SK-N-SH treated with all-trans-retinoic acid at 6 μM for 48 hours (cell line): ENCODE results near the gene SLC9A7.
"Not testable (repeated sequence)": the region's sequence is repeated elsewhere in the genome, so short reads cannot be mapped to it uniquely, and the experiment has no call there.

ENCODE experiments used
- ATAC-seq: fragments of 200-7000 bp; cut with Tn5 transposase; 3 replicates; pipeline ENCODE4 v1.9.1; 2020; ENCODE audit warnings: mild to moderate bottlenecking, moderate library complexity
- ARNTL ChIP-seq: fragments of 450-650 bp; formaldehyde crosslinking; IDR thresholded peaks from 2 replicates; pipeline ENCODE4 v1.5.0; 2020; ENCODE audit warnings: low read depth, mild to moderate bottlenecking, moderate library complexity, borderline replicate concordance
- BACH2 ChIP-seq: fragments of 250-450 bp; sonication (Bioruptor Pico); IDR thresholded peaks from 2 replicates; pipeline ENCODE4 v1.9.0; 2021; ENCODE audit warnings: mild to moderate bottlenecking, borderline replicate concordance
- CSDC2 ChIP-seq: fragments of 250-450 bp; sonication (Bioruptor Pico); IDR thresholded peaks from 2 replicates; pipeline ENCODE4 v1.5.0; 2020; ENCODE audit warnings: mild to moderate bottlenecking, moderate library complexity
- CSRNP3 ChIP-seq: fragments of 250-450 bp; sonication (Bioruptor Pico); IDR thresholded peaks from 2 replicates; pipeline ENCODE4 v1.5.1; 2021; ENCODE audit warnings: mild to moderate bottlenecking, moderate library complexity
- ESRRG ChIP-seq: fragments of 250-450 bp; sonication (Bioruptor Pico); IDR thresholded peaks from 2 replicates; pipeline ENCODE4 v1.6.1; 2021; ENCODE audit warnings: mild to moderate bottlenecking
- GLIS3 ChIP-seq: fragments of 250-450 bp; sonication (Bioruptor Pico); IDR thresholded peaks from 2 replicates; pipeline ENCODE4 v1.5.0; 2020; ENCODE audit warnings: mild to moderate bottlenecking, moderate library complexity
- ISL1 ChIP-seq: fragments of 250-450 bp; sonication (Bioruptor Pico); IDR thresholded peaks from 2 replicates; pipeline ENCODE4 v2.1.2; 2022; ENCODE audit warnings: mild to moderate bottlenecking, moderate library complexity
- POU6F1 ChIP-seq: fragments of 250-450 bp; sonication (Bioruptor Pico); IDR thresholded peaks from 2 replicates; pipeline ENCODE4 v1.8.0; 2021; ENCODE audit warnings: low read depth, mild to moderate bottlenecking, moderate library complexity, borderline replicate concordance
- RARB ChIP-seq: fragments of 250-450 bp; sonication (Bioruptor Pico); IDR thresholded peaks from 2 replicates; pipeline ENCODE4 v1.8.0; 2021; ENCODE audit warnings: mild to moderate bottlenecking, moderate library complexity
- SNAI2 ChIP-seq: fragments of 250-450 bp; sonication (Bioruptor Pico); IDR thresholded peaks from 2 replicates; pipeline ENCODE4 v1.5.0; 2020; ENCODE audit warnings: mild to moderate bottlenecking, moderate library complexity
- TCF4 ChIP-seq: fragments of 250-450 bp; sonication (Bioruptor Pico); IDR thresholded peaks from 2 replicates; pipeline ENCODE4 v1.8.0; 2021; ENCODE audit warnings: mild to moderate bottlenecking, moderate library complexity, borderline replicate concordance
- TOX ChIP-seq: fragments of 250-450 bp; sonication (Bioruptor Pico); IDR thresholded peaks from 2 replicates; pipeline ENCODE4 v1.8.0; 2021; ENCODE audit warnings: mild to moderate bottlenecking, moderate library complexity, borderline replicate concordance
- TSHZ2 ChIP-seq: fragments of 250-450 bp; sonication (Bioruptor Pico); IDR thresholded peaks from 2 replicates; pipeline ENCODE4 v1.5.0; 2020; ENCODE audit warnings: mild to moderate bottlenecking, moderate library complexity
- ZC3H10 ChIP-seq: fragments of 250-450 bp; sonication (Bioruptor Pico); IDR thresholded peaks from 2 replicates; pipeline ENCODE4 v1.5.1; 2021; ENCODE audit warnings: mild to moderate bottlenecking, moderate library complexity
- ZFP3 ChIP-seq: fragments of 250-450 bp; sonication (Bioruptor Pico); IDR thresholded peaks from 2 replicates; pipeline ENCODE4 v1.5.0; 2020; ENCODE audit warnings: mild to moderate bottlenecking, moderate library complexity
- ZFP30 ChIP-seq: fragments of 450-650 bp; formaldehyde crosslinking; IDR thresholded peaks from 2 replicates; pipeline ENCODE4 v1.5.0; 2022; ENCODE audit warnings: mild to moderate bottlenecking, moderate library complexity
- ZNF565 ChIP-seq: fragments of 450-650 bp; formaldehyde crosslinking; conservative IDR thresholded peaks from 2 replicates; pipeline ENCODE4 v1.5.0; 2020; ENCODE audit warnings: low read depth, mild to moderate bottlenecking, moderate library complexity
- ZNF70 ChIP-seq: fragments of 450-650 bp; formaldehyde crosslinking; IDR thresholded peaks from 2 replicates; pipeline ENCODE4 v1.5.0; 2020; ENCODE audit warnings: mild to moderate bottlenecking, moderate library complexity
- ZNF8 ChIP-seq: fragments of 450-650 bp; formaldehyde crosslinking; IDR thresholded peaks from 2 replicates; pipeline ENCODE4 v1.5.0; 2020; ENCODE audit warnings: mild to moderate bottlenecking, moderate library complexity
- TF ChIP-seq, protein P1 (sequence below): fragments of 250-450 bp; sonication (Bioruptor Pico); IDR thresholded peaks from 2 replicates; pipeline ENCODE4 v1.8.0; 2020; ENCODE audit warnings: mild to moderate bottlenecking, moderate library complexity, borderline replicate concordance

Gene SLC9A7

DNA sequence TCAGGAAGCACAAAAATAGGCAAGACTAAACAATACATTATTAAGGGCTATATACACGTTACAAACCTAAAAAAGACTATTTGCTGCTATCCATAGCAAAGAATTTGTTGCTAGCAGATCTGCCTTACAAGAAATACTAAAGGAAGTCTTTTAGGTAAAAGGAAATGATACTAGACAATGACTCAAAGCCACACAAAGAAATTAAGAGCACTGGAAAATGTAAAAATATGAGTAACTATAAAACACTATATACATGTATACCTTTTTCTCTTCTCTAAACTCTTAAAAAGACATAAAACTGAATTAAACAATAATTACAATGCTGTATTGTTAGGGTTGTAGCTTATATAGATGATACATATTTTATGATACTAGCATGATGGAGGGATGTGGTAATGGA, 25.7 kb downstream of the SLC9A7 start:
- ATAC-seq, result no peak
- TF ChIP-seq ZNF70 (no peak), ZFP3 (CRISPR knock-in tag) (no peak), ZC3H10 (no peak), CSDC2 (no peak)

DNA sequence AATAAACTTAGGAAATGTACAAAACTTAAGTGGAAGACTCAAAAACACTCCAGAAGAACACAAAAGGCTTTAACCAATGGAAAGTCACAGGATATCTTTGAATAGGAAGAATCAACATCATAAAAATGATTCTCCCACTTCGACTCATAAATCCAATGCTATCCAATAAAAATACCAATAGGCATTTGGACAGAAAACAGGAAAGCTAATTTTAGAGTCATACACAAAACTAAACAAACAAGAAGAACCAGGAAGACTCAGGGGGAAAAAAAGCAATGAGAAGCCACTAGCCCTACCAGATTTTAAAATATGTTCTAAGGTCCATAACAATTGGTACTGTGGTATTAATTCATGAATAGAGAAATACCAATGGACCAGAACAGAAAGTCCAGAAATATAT, 28.2 kb downstream of the SLC9A7 start:
- no peak for ATAC-seq
- TF ChIP-seq ZNF8 (no peak), RARB (CRISPR knock-in tag) (no peak), SNAI2 (CRISPR knock-in tag) (no peak), ZFP30 (CRISPR knock-in tag) (no peak)

DNA sequence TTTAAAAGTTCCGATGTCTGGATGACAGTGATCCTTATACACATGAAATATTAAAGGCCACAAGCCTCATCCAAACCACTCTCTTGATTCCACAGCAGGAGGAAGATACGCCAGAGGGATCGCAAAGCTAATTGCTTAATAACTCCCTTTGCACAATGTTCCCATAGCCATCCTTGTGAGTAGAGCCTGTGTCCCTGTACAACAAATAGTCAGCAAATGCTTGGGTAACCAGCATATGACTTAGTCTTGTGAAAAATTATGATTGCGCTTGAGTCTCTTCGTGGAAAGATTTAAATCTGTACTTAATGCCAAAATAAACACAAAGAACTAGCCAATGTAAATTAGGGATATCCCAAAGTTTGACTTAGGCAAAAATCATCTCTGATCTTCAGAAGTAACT, 31.5 kb downstream of the SLC9A7 start:
- no peak for TF ChIP-seq CSRNP3 (CRISPR knock-in tag)
- TF ChIP-seq ISL1 (CRISPR knock-in tag), result no peak
- no peak for TF ChIP-seq RARB (CRISPR knock-in tag)
- no peak for TF ChIP-seq POU6F1
- TF ChIP-seq TCF4 (CRISPR knock-in tag), result no peak
- TF ChIP-seq CSDC2, result no peak
- TF ChIP-seq BACH2 (CRISPR knock-in tag), result no peak
- TF ChIP-seq ZNF565 (CRISPR knock-in tag), result no peak
- TF ChIP-seq, protein P1, sequence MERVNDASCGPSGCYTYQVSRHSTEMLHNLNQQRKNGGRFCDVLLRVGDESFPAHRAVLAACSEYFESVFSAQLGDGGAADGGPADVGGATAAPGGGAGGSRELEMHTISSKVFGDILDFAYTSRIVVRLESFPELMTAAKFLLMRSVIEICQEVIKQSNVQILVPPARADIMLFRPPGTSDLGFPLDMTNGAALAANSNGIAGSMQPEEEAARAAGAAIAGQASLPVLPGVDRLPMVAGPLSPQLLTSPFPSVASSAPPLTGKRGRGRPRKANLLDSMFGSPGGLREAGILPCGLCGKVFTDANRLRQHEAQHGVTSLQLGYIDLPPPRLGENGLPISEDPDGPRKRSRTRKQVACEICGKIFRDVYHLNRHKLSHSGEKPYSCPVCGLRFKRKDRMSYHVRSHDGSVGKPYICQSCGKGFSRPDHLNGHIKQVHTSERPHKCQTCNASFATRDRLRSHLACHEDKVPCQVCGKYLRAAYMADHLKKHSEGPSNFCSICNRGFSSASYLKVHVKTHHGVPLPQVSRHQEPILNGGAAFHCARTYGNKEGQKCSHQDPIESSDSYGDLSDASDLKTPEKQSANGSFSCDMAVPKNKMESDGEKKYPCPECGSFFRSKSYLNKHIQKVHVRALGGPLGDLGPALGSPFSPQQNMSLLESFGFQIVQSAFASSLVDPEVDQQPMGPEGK (CRISPR knock-in tag), result no peak
- no peak for TF ChIP-seq ZFP30 (CRISPR knock-in tag)
- TF ChIP-seq ESRRG (CRISPR knock-in tag), result no peak
- TF ChIP-seq TOX (CRISPR knock-in tag), result no peak
- no peak for TF ChIP-seq ARNTL
- TF ChIP-seq SNAI2 (CRISPR knock-in tag), result no peak
- TF ChIP-seq ZC3H10, result no peak
- ATAC-seq, result no peak

GRCh38 chrX:46723569-46723927, 35.4 kb downstream of the SLC9A7 start:
- ATAC-seq, result not testable (repeated sequence)

- TF ChIP-seq ZFP30 (CRISPR knock-in tag) (no peak), GLIS3 (CRISPR knock-in tag) (no peak), TOX (CRISPR knock-in tag) (no peak), CSRNP3 (CRISPR knock-in tag) (no peak), CSDC2 (no peak)
- TF ChIP-seq, all 23 proteins: peak for 0
- no peak for ATAC-seq
These were observed 36.0 kb downstream of the SLC9A7 start for GRCh38 chrX:46722742-46723568.

- no peak for ATAC-seq
- TF ChIP-seq BACH2 (CRISPR knock-in tag) (no peak), ZNF8 (no peak), POU6F1 (no peak), ARNTL (no peak), TSHZ2 (CRISPR knock-in tag) (no peak), ZNF565 (CRISPR knock-in tag) (no peak), RARB (CRISPR knock-in tag) (no peak), SNAI2 (CRISPR knock-in tag) (no peak), ZNF70 (no peak)
These were observed 42.1 kb downstream of the SLC9A7 start for GRCh38 chrX:46716796-46717195.
